Measurements from ENCODE around the gene FEM1A. TPM values are rescaled to one million over a fixed set of nuclear protein-coding genes. Genes with fewer than 3 reads are reported as not detected.

Gene FEM1A
- total RNA-seq, 1 experiment from 2014 or later = 17.7 TPM

- ATAC-seq (no peak), DNase-seq (ENCODE audit: low read depth, low spot score) (no peak)
- no peak overlapping the region for H3K4me2 ChIP-seq (ENCODE audit: low read length)
- H3K79me2 ChIP-seq (ENCODE audit: insufficient read depth, low read length) = peaks cover 76% of the 10 kb centered on the region
- H3K9ac ChIP-seq (ENCODE audit: low read length) = no peak overlapping the region
- H4K20me1 ChIP-seq (ENCODE audit: insufficient read depth) = no peaks in the 10 kb centered on the region
- no peaks in the 10 kb centered on the region for H3K9me2 ChIP-seq (ENCODE audit: insufficient read depth)
- H3K4me3 ChIP-seq (replicated peaks in 1 of 2; ENCODE audit: low read depth in 1 of 2, low read length in 2 of 2) = no peak overlapping the region
- no peak overlapping the region for H3K27ac ChIP-seq (ENCODE audit: low read depth, low read length)
- ChIA-PET CTCF (interaction anchor here (1.2 kb wide), 1 partner anchor 28 kb away, joined by 4 read pairs; no protein-coding TSS in a partner anchor), POLR2A (interaction anchor here (0.5 to 1.1 kb wide), 2 partner anchors 10 to 584 kb away, joined by 3 to 7 read pairs; no protein-coding TSS in a partner anchor), RAD21 (ENCODE audit: low non-redundant PET in 1 of 2, low total read pairs in 2 of 2, uncharacterized antibody in 2 of 2, unreplicated experiment in 2 of 2) (interaction anchor here in 1 of 2 experiments (0.5 kb wide), 1 partner anchor 7 kb away, joined by 6 read pairs; no protein-coding TSS in a partner anchor)
- no peak for TF ChIP-seq RAD21 (IDR thresholded peaks at IDR 0.05; ENCODE audit: low read depth)
- TF ChIP-seq JUND (IDR thresholded peaks at IDR 0.05) = no peak
- TF ChIP-seq FOSL1 (IDR thresholded peaks at IDR 0.05; ENCODE audit: low read depth) = no peak
- TF ChIP-seq EZH2 (IDR thresholded peaks at IDR 0.05) = no peak
- TF ChIP-seq TCF7L2 (IDR thresholded peaks at IDR 0.05; ENCODE audit: borderline replicate concordance, extremely low read depth, insufficient read depth, insufficient read length) = no peak
- TF ChIP-seq REST (IDR thresholded peaks at IDR 0.05; ENCODE audit: low read depth) = no peak
- no peak for TF ChIP-seq SRF (IDR thresholded peaks at IDR 0.05; ENCODE audit: low read depth)
- no peak for TF ChIP-seq EZH2phosphoT487 (IDR thresholded peaks at IDR 0.05; ENCODE audit: borderline replicate concordance)
- no peak for TF ChIP-seq CEBPB (IDR thresholded peaks at IDR 0.05; ENCODE audit: low read depth)
- no peak for TF ChIP-seq CTCF (IDR thresholded peaks at IDR 0.05 in 2 of 3, conservative IDR thresholded peaks at IDR 0.05 in 1 of 3; ENCODE audit: borderline replicate concordance in 1 of 3, insufficient read depth in 1 of 3, low read depth in 2 of 3, low read length in 2 of 3)
- H3K4me1 ChIP-seq (ENCODE audit: control insufficient read depth in 1 of 2, insufficient read depth in 2 of 2, low read length in 2 of 2) = no peaks in the 10 kb centered on the region
- H3K36me3 ChIP-seq (ENCODE audit: control insufficient read depth in 1 of 2, insufficient read depth in 2 of 2, low read length in 2 of 2) = peaks cover 0 to under 1% of the 10 kb centered on the region in 2 experiments; a peak in 1 of 4 replicates
- intact Hi-C loops (cut with micrococcal nuclease) = no loop called here
- no peaks in the 10 kb centered on the region for H3K27me3 ChIP-seq (ENCODE audit: insufficient read depth, low read length)
- no TSS peak for BruUV-seq (replicated peaks)
- no peak overlapping the region for H2AFZ ChIP-seq (ENCODE audit: low read depth, low read length, poor library complexity, severe bottlenecking)
- no peaks in the 10 kb centered on the region for H3K9me3 ChIP-seq (ENCODE audit: control insufficient read depth in 1 of 2, insufficient read depth in 1 of 2, low read depth in 1 of 2, low read length in 2 of 2)
Observed at GRCh38 chr19:4823577-4823976, 32.0 kb downstream of the FEM1A start.
